Ectodermal cell (in vitro differentiated cells): ENCODE results near the gene GRK3.

Experiments used
- H3K27ac ChIP-seq: 2 replicates; pipeline ENCODE4 v1.7.0; 2013; ENCODE audit warnings: mild to moderate bottlenecking, low read depth, low read length; ENCODE audit not compliant: insufficient read depth, poor library complexity, severe bottlenecking
- H3K27me3 ChIP-seq: 2 replicates; pipeline ENCODE4 v1.7.0; 2013; ENCODE audit warnings: mild to moderate bottlenecking, low read length; ENCODE audit not compliant: insufficient read depth, control insufficient read depth, poor library complexity, severe bottlenecking
- H3K36me3 ChIP-seq: one replicate; pipeline ENCODE4 v1.7.0; 2013; ENCODE audit warnings: low read length; ENCODE audit not compliant: control insufficient read depth, insufficient read depth
- H3K4me1 ChIP-seq: one replicate; pipeline ENCODE4 v1.7.0; 2013; ENCODE audit warnings: low read length; ENCODE audit not compliant: control insufficient read depth, insufficient read depth
- H3K4me3 ChIP-seq: 2 replicates; pipeline ENCODE4 v1.7.0; 2013; ENCODE audit warnings: low read depth, low read length, control low read depth; ENCODE audit not compliant: insufficient read depth
- H3K9me3 ChIP-seq: 2 replicates; pipeline ENCODE4 v1.7.0; 2013; ENCODE audit warnings: mild to moderate bottlenecking, low read length, moderate library complexity; ENCODE audit not compliant: control insufficient read depth
- WGBS, 2 experiments: methylation state at CpG; one replicate each; pipeline ENCODE4 v1.1.7; 2013; ENCODE audit warnings: missing lambda C conversion rate in 2 of 2; 5-methylcytosine and 5-hydroxymethylcytosine counted together

GRK3 gene

DNA sequence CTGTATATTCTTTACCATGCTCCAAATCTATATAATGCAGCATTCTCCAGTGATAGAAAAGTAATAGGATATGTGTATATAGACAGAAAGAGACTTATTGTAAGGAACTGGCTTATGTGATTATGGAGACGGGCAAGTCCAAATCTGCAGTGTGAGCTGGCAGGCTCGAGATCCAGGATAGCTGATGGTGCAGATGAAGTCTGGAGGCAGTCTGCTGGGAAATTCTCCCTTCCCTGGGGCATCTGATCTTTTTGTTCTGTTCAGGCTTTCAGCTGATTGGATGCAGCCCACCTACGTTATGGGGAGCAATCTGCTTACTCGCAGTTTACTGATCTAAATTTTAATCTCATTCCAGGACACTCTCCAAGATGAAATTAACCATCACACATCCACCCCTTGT lies 73.2 kb downstream of the GRK3 start:
- 94 to 96% methylated on average over 4 of the region's 4 CpGs for WGBS, 2 experiments
- H3K27ac ChIP-seq, result no peak overlapping the region
- H3K9me3 ChIP-seq, result no peaks in the 10 kb centered on the region
- H3K36me3 ChIP-seq, result no peaks in the 10 kb centered on the region
- no peaks in the 10 kb centered on the region for H3K27me3 ChIP-seq
- no peak overlapping the region for H3K4me3 ChIP-seq
- no peaks in the 10 kb centered on the region for H3K4me1 ChIP-seq

GRCh38 chr22:25638638-25639037 lies 74.2 kb downstream of the GRK3 start:
- H3K36me3 ChIP-seq, result no peaks in the 10 kb centered on the region
- H3K4me3 ChIP-seq, result no peak overlapping the region
- H3K27ac ChIP-seq, result no peak overlapping the region
- H3K27me3 ChIP-seq, result no peaks in the 10 kb centered on the region
- H3K9me3 ChIP-seq, result no peaks in the 10 kb centered on the region
- no peaks in the 10 kb centered on the region for H3K4me1 ChIP-seq
- 67 to 73% methylated on average over 1 of the region's 1 CpG for WGBS, 2 experiments

DNA sequence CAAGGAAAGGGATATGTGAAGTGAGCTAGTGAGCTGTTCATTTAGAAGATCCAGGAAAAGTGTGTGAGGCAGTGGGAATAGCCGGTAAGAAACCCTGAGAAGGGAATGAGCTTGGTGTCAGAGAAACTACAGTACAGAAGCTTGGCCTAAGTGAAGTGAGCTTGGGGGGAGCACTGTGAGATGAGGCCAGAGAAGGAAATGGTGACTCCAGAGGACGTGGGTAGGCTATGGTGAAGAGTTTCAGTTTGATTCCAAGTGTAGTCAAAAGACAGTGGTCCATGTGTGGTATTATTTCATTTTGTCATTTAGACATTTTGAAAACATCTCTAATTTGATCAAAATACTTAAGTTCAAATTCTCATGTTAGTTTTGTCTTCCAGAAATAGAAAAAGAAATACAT lies 77.2 kb downstream of the GRK3 start:
- Histone ChIP-seq H3K4me1 (no peaks in the 10 kb centered on the region), H3K36me3 (no peaks in the 10 kb centered on the region), H3K4me3 (no peak overlapping the region), H3K27ac (no peak overlapping the region), H3K27me3 (no peaks in the 10 kb centered on the region), H3K9me3 (no peaks in the 10 kb centered on the region)
- WGBS, 2 experiments, result 86 to 94% methylated on average over 2 of the region's 2 CpGs

GRCh38 chr22:25643232-25644000 lies 78.9 kb downstream of the GRK3 start:
- Histone ChIP-seq H3K27ac (no peak overlapping the region), H3K4me1 (no peaks in the 10 kb centered on the region), H3K27me3 (no peaks in the 10 kb centered on the region), H3K9me3 (no peaks in the 10 kb centered on the region), H3K36me3 (no peaks in the 10 kb centered on the region), H3K4me3 (no peak overlapping the region)
- 93 to 94% methylated on average over 9 of the region's 9 CpGs for WGBS, 2 experiments

GRCh38 chr22:25644122-25644521 lies 79.6 kb downstream of the GRK3 start:
- Histone ChIP-seq H3K36me3 (no peaks in the 10 kb centered on the region), H3K27me3 (no peaks in the 10 kb centered on the region), H3K27ac (no peak overlapping the region), H3K4me3 (no peak overlapping the region), H3K9me3 (no peaks in the 10 kb centered on the region), H3K4me1 (no peaks in the 10 kb centered on the region)
- 84 to 91% methylated on average over 3 of the region's 3 CpGs for WGBS, 2 experiments

DNA sequence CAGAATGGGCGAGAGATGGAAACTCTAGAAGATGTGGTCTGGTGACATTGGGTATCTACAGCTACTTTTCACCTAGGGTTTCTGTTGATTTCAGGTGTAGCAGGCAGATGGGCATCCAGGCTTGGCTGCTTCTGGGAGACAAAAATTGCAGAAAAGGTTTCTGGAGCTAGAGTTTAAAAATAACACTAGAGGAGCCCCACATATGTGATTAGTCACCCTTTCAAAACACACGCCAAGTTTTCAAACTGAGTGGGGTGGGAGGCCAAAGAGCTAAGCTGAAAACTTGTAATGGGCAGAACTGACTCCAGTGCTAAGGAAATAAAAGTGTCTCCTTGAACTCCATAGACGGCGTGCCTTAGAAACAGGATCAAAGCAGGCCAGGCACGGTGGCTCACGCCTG lies 80.8 kb downstream of the GRK3 start:
- H3K9me3 ChIP-seq, result no peaks in the 10 kb centered on the region
- WGBS, 2 experiments, result 89 to 90% methylated on average over 6 of the region's 6 CpGs
- no peak overlapping the region for H3K4me3 ChIP-seq
- H3K27ac ChIP-seq, result no peak overlapping the region
- no peaks in the 10 kb centered on the region for H3K27me3 ChIP-seq
- H3K36me3 ChIP-seq, result no peaks in the 10 kb centered on the region
- H3K4me1 ChIP-seq, result no peaks in the 10 kb centered on the region

- H3K9me3 ChIP-seq, result no peaks in the 10 kb centered on the region
- H3K27ac ChIP-seq, result no peak overlapping the region
- H3K4me3 ChIP-seq, result no peak overlapping the region
- no peaks in the 10 kb centered on the region for H3K36me3 ChIP-seq
- H3K27me3 ChIP-seq, result no peaks in the 10 kb centered on the region
- no peaks in the 10 kb centered on the region for H3K4me1 ChIP-seq
- WGBS, 2 experiments, result 96% methylated on average over 1 of the region's 1 CpG; no CpG with 5 or more reads in 1 of the 2 experiments
Observed at GRCh38 chr22:25645964-25646363, 81.5 kb downstream of the GRK3 start.

DNA sequence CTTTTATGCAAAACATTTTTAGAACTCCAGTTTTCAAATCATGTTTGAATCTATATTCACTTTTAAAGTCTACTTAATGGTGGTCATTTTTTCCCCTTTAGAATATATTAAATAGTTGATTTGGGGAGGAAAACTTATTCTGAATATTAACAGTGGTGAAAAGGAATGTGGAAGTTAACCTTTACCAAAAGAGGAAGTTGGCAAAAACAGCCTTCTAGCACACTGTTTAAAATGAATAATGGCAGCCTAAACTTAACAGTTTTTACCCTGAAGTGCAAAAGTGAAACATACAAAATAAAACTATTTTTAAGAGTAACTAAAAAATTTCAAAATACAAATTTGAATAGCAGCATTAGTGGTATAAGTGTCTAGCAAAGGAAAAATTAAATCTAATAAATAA lies 86.4 kb downstream of the GRK3 start:
- H3K9me3 ChIP-seq, result no peaks in the 10 kb centered on the region
- H3K4me3 ChIP-seq, result no peak overlapping the region
- H3K27ac ChIP-seq, result no peak overlapping the region
- H3K27me3 ChIP-seq, result no peaks in the 10 kb centered on the region
- H3K36me3 ChIP-seq, result no peaks in the 10 kb centered on the region
- no peaks in the 10 kb centered on the region for H3K4me1 ChIP-seq

- H3K4me3 ChIP-seq, result no peak overlapping the region
- H3K27ac ChIP-seq, result no peak overlapping the region
- H3K4me1 ChIP-seq, result no peaks in the 10 kb centered on the region
- H3K36me3 ChIP-seq, result no peaks in the 10 kb centered on the region
- WGBS, 2 experiments, result 98 to 99% methylated on average over 4 of the region's 4 CpGs
- no peaks in the 10 kb centered on the region for H3K27me3 ChIP-seq
- H3K9me3 ChIP-seq, result no peaks in the 10 kb centered on the region
Observed at GRCh38 chr22:25651332-25652085, 87.0 kb downstream of the GRK3 start.

DNA sequence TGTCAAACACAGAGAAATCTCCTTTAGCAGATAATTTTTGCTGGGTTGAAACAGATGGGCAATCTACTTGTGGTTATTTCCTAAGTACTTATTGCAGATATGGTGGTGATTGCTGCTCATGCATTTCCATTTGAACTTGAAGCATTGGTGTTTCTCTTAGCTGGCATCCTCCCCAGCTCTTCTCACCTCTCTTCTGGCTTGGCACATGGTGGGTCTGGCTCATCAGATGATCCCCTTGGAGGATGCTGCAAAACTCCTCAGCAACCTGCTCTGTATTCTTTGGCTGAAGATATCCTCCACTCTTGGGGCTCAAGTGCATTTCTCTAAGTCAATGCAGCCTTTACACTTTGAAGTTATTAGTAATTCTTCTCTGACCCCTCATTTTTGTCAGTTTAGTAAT lies 90.2 kb downstream of the GRK3 start:
- H3K4me1 ChIP-seq, result no peaks in the 10 kb centered on the region
- H3K4me3 ChIP-seq, result no peak overlapping the region
- H3K36me3 ChIP-seq, result no peaks in the 10 kb centered on the region
- no peaks in the 10 kb centered on the region for H3K27me3 ChIP-seq
- no peak overlapping the region for H3K27ac ChIP-seq
- H3K9me3 ChIP-seq, result no peaks in the 10 kb centered on the region
